ENCODE results near the gene IGFLR1. TPM values are rescaled to one million over a fixed set of nuclear protein-coding genes. Genes with fewer than 3 reads are reported as not detected.

The IGFLR1 gene, protein sequence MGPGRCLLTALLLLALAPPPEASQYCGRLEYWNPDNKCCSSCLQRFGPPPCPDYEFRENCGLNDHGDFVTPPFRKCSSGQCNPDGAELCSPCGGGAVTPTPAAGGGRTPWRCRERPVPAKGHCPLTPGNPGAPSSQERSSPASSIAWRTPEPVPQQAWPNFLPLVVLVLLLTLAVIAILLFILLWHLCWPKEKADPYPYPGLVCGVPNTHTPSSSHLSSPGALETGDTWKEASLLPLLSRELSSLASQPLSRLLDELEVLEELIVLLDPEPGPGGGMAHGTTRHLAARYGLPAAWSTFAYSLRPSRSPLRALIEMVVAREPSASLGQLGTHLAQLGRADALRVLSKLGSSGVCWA
- total RNA-seq, result 0.30 and 0.42 TPM in 2 replicates

DNA sequence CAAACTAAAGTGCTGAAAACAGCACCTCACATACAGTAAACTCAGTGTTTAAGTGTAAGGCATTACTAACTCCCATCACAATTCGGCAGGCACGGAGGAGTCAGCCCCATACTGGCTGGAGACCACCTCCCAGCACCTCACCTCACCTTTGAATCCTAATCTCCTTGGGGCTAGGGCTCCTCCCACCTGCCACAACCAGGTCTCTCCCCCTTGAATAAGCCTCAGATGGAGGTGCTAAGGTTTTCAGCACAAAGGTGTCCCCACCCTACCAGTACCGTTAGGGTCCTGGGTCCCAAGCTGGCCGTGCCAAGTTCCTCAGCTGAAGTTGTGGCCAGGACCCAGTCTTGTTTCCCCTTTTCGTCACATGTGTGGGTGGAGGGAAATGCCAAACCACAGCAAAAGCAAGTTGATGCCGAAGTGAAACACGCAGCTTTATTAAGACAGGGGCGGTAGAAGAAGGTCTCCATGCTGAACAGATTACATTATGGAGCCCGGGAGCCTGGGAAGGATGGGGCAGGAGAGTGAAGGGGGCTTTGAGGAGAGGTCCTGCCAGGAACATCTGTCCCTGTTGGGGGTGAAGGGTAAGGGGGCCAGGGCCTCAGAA lies at the start of gene IGFLR1:
Gene IGFLR1 (minus strand): TSS at position 332 of the 604 bp plus-strand sequence. CDS start 1,272 bp downstream, outside the sequence.

DNA sequence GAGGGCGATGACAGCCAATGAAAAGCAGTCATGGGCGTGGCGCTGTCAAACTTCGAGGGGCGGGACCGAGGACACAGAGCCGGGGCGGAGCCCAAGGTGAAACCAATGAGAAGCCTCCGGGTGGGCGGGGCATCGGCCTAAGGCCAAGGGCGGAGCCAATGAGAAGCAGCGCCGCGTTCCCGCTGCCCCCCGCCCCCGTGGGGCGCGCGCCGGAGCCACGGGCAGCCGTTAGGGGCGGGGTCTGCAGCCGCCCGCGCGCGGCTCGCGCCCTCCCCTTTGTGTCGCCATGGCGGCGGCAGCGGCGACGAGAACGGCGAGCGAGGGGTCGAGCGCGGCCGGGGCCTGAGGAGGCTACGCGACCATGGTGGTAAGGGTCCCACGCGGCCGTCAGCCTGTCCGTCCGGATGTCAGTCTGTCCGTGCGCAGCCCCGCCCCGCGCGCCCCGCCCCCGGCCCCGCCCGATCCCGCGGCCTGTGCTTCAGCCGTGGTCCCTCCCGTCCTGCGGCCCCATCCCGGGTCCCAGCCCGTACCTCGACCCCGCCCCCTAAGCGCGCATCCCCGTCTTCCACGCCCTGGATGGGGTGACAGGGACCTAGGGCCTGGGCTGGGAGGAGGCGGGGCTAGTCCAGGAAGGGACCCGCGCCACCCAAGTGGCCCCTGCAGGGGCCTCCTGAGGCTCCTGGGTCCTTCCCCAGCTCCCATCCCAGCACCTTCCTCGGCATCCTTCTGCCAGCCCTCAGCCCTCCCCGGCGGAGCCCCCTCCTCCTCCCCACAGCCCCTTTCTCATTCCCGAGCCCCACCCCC lies 33.2 kb upstream of the IGFLR1 start, which contains the start of gene ARHGAP33:
Gene ARHGAP33 (plus strand): TSS at position 267 of the 804 bp plus-strand sequence. CDS start 95 bp downstream, at position 362.

DNA sequence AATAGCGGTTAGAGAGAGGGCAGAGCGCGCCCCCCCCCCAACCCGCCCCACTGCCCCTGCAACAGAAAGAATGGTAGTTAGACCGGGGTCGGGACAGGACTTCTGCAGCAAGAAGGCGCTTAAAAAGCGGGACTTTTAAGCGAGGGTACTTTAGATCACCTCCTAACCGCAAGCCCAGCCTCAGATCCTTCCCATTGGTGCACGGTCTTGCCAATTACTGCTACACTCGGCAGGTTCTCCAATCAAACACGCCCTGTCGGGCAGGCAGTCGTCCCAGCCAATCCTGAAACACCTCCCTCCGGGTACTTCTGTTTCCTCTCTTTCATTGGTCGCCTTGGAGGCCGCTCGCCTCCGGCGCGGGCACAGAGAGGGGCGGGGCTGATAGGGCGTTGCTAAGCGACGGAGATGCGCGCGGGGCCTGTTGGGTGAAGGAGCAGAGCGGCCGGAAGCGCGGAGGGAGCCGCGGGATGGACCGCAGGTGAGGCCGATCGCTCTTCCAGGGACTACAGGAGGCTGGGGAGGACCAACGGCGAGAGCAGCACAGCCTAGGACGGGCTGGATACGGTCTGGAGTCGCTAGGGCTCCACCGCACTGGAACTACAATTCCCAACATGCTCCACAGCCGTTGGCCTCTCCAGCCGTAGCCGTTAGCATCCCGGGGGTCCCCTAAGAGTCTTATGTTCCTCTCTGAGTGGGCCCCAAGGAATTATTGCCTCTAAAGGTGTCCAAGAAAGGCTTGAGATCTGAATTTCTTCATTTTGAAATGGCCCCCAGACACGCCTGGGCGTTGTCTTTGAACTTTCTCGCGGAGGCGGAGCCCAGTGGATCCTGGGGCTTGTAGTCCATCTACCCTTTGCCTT lies 15.7 kb upstream of the IGFLR1 start, which contains the start of gene PROSER3:
Gene PROSER3 (plus strand): TSS at position 428 of the 860 bp plus-strand sequence. CDS start 40 bp downstream, at position 468.

DNA sequence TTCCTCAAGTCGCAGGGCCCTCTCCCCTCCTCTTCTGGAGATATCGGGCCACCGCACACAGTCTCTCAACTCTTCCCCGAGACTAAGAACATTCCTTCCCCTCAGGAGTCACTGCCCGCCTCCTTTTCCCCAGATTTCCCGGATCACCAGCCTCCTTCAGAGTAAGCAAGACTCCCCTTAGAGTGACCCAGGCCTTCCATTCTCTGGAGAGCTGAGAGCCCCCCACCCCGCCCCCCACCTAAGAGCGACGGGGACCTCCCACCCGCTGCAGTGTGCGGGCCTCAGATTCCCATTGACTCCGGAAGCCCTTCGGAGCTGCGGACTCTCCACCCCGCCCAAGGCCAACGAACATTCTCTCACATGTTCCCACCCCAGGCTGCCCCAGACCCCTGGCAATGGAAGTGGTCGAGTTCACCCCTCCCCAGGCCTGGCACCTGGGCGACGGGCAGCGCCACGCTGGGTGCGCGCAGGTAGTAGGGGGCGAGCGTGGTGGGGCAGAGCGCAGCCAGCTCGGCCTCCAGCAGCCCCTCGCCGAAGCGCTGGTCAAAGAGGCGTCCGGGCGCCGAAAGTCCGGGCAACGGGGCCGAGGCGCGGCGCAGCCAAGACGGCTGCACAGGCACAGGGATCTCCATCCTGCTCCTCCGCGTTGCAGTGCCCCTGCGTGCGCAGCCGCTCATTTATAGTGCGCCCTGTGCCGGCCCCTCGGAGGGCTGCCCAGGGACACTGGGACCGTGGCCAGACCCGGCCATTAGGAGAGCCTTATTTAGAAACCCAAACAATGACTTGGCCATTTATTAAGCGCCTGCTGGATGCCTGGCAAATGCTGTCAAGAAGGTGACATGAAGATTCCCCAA lies 14.4 kb upstream of the IGFLR1 start, which contains the start of gene HSPB6:
Gene HSPB6 (minus strand): TSS at position 653 of the 854 bp plus-strand sequence. CDS start 21 bp downstream, at position 632.

DNA sequence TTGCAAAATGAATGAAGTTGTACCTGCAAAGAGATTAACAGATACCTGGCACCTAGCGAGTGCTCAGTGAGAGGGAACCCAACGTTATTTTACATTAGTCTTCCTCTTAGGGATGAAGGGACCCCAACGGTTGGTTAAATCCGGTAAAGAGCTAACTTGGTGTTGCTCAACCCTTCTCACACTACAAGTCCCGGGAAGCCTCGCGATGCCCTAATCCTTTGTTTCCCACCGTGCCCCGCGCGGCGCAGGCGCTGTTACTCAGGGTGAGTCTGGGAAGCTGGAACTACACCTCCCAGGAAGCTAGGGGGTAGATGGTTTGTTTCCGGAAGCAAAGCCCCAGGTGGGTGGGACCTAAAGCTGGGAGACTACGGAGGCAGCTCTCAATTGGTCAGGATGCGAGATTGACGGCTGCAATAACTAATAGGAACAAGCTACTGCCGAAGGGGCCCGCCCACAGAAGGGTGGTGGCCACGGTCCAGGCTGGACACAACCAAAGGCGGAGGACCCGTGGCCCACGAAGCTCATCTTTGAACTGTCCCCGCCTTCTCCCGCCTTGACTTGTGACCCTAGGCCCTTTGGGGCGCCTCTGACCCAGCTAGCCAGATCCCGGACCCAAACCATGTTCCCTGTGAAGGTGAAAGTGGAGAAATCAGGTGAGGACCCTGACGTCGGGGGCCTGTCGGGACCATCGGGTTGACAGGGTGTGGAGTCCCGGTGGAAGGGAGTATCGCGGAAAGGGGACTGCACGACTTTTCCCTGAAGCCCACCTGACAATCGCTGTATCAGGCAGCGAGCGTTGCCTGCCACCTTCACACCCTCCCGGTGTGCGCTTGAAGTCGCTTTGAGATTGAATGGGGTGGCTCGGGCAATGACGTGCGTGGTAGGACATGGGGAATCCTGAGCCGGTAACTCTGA lies 6.1 kb upstream of the IGFLR1 start, which contains the start of gene LIN37:
Gene LIN37 (plus strand): TSS at position 471 of the 915 bp plus-strand sequence. CDS start 149 bp downstream, at position 620.

DNA sequence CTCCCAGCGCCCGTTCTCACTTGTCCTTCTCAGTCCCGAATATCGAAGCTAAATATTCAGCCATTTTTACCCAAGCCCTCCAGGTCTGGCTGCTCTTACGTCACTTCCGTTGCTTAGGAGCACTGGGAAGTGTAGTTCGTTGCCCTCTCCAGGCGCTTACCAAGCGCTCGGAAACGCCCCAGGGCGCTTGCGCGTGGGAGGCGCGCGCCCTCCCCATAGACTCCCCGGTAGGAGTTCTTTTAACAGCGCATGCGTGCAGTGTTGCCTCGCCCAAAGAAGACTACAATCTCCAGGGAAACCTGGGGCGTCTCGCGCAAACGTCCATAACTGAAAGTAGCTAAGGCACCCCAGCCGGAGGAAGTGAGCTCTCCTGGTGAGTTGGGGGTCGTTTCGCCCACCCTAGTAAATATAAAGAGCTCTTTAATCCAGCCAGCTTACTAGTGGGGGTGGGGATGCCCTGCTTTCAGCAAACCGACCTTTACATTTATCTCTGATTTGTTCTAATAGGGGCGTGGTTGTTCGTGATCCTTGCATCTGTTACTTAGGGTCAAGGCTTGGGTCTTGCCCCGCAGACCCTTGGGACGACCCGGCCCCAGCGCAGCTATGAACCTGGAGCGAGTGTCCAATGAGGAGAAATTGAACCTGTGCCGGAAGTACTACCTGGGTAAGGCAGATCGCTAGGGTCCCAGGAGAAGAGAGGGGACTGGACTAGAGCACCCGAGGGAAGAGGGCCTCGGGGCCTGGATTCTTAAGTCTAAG lies 3.3 kb upstream of the IGFLR1 start, which contains the start of the genes PSENEN and U2AF1L4:
Gene PSENEN (plus strand): TSS at position 324 of the 759 bp plus-strand sequence. CDS start 280 bp downstream, at position 604.
Gene U2AF1L4 (minus strand): TSS at position 91 of the 759 bp plus-strand sequence. CDS start 27 bp downstream, at position 64.

DNA sequence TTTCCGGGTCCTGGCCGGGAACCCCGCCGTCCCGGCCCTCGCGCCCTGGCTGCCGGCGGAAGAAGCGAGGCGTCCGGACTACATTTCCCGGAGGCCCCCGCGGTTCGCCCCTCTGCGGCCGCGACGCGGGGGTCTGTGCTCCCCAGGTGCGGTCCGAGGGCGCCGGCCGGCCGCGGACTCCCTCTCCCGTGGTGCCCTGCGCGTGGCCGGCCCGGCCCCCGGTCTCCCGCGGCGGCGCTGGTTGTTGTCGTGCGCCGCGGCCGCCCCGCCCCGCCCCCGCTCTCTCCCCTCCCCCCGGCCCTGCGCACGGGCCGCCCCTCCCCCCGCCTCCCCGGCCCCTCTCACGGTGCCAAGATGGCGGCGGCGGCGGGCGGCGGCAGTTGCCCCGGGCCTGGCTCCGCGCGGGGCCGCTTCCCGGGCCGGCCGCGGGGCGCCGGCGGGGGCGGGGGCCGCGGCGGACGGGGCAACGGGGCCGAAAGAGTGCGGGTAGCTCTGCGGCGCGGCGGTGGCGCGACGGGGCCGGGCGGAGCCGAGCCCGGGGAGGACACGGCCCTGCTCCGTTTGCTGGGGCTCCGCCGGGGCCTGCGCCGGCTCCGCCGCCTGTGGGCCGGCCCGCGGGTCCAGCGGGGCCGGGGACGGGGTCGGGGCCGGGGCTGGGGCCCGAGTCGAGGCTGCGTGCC lies 24.4 kb downstream of the IGFLR1 start, which contains the start of gene KMT2B:
Gene KMT2B (plus strand): TSS at position 339 of the 680 bp plus-strand sequence. CDS start 16 bp downstream, at position 355.

DNA sequence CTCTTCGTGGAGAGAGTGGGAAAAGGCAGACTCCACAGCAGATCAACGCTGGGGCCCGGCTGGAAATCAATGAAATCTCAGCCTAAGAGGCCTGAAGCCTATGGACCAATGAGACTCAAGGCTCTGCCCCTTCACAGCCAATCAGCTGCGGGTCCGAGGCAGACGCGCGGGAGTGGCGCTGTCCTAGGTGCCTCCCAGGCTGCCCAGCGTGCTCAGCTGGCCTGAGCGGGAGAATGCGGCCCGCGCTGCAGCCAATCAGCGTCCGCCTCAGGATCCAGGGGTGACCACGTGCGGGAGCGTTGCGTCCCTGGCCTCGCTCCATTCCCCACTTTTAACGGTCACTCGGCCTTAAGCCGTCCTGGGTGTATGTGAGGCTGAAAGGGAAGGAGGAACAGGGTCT lies 38.0 kb downstream of the IGFLR1 start, which contains the start of gene ZBTB32:
Gene ZBTB32 (plus strand): TSS at position 341 of the 400 bp plus-strand sequence. CDS start 10,069 bp downstream, outside the sequence.

Other genes starting within 250 kb of the IGFLR1 start
- gene DMKN, start 228.8 kb downstream of the IGFLR1 start, total RNA-seq, result 0.23 and 0.30 TPM in 2 replicates
- 0.59 and 0.65 TPM in 2 replicates for gene SBSN, start 214.1 kb downstream of the IGFLR1 start, total RNA-seq
- not detected in 2 replicates for gene GAPDHS, start 209.0 kb downstream of the IGFLR1 start, total RNA-seq
- 61.2 and 100 TPM in 2 replicates for gene TMEM147, start 196.8 kb downstream of the IGFLR1 start, total RNA-seq
- not detected in 2 replicates for gene ATP4A, start 178.8 kb downstream of the IGFLR1 start, total RNA-seq
- not detected in 2 replicates for gene PMIS2, start 156.3 kb downstream of the IGFLR1 start, total RNA-seq
- gene HAUS5, start 129.7 kb downstream of the IGFLR1 start, total RNA-seq, result 5.6 and 8.4 TPM in 2 replicates
- 30.0 and 42.8 TPM in 2 replicates for gene RBM42, start 113.4 kb downstream of the IGFLR1 start, total RNA-seq
- 0.30 TPM in 1 of 2 replicates, not detected in the other for gene ETV2, start 100.7 kb downstream of the IGFLR1 start, total RNA-seq
- gene COX6B1, start 94.1 kb downstream of the IGFLR1 start, total RNA-seq, result 228 and 480 TPM in 2 replicates
- not detected in 2 replicates for gene UPK1A, start 75.9 kb downstream of the IGFLR1 start, total RNA-seq
- not detected in 2 replicates for gene ZBTB32, start 37.9 kb downstream of the IGFLR1 start, total RNA-seq
- 5.9 and 16.0 TPM in 2 replicates for gene KMT2B, start 24.4 kb downstream of the IGFLR1 start, total RNA-seq
- gene U2AF1L4, start 3.0 kb upstream of the IGFLR1 start, total RNA-seq, result 4.2 and 9.8 TPM in 2 replicates
- 9.5 and 10.4 TPM in 2 replicates for gene PSENEN, start 3.2 kb upstream of the IGFLR1 start, total RNA-seq
- 8.1 and 12.2 TPM in 2 replicates for gene LIN37, start 6.1 kb upstream of the IGFLR1 start, total RNA-seq
- 77.2 and 141 TPM in 2 replicates for gene HSPB6, start 14.6 kb upstream of the IGFLR1 start, total RNA-seq
- gene PROSER3, start 15.7 kb upstream of the IGFLR1 start, total RNA-seq, result 3.0 and 7.2 TPM in 2 replicates
- 1.8 and 6.2 TPM in 2 replicates for gene ARHGAP33, start 33.1 kb upstream of the IGFLR1 start, total RNA-seq
- gene PRODH2, start 70.4 kb upstream of the IGFLR1 start, total RNA-seq, result not detected in 2 replicates
- not detected in 2 replicates for gene NPHS1, start 110.1 kb upstream of the IGFLR1 start, total RNA-seq
- 0.05 TPM in 1 of 2 replicates, not detected in the other for gene KIRREL2, start 114.5 kb upstream of the IGFLR1 start, total RNA-seq
- 15.4 and 15.7 TPM in 2 replicates for gene APLP1, start 126.1 kb upstream of the IGFLR1 start, total RNA-seq
- gene NFKBID, start 158.1 kb upstream of the IGFLR1 start, total RNA-seq, result 2.7 and 5.2 TPM in 2 replicates
- 1.2 TPM in 2 replicates for gene HCST, start 160.1 kb upstream of the IGFLR1 start, total RNA-seq
- not detected in 2 replicates for gene TYROBP, start 165.8 kb upstream of the IGFLR1 start, total RNA-seq
- 3.6 and 4.2 TPM in 2 replicates for gene LRFN3, start 193.9 kb upstream of the IGFLR1 start, total RNA-seq